Spleen (tissue), 11 donors: ENCODE measurements around the gene HPCAL1. TPM values are rescaled to one million over a fixed set of nuclear protein-coding genes. Genes with fewer than 3 reads are reported as not detected.

Source experiments
- DNase-seq: peaks from one replicate; pipeline ENCODE4 v3.0.0-alpha.2; 2020
- H3K27ac ChIP-seq, 8 donors: fragments of 200-600 bp; sonication (generic) in 7 of 8; 1 replicate in 4 of 8; 2 replicates in 4 of 8; pipeline versions ENCODE4 v1.5.0 to v1.8.0; 2016 to 2021; ENCODE audit warnings: inconsistent platforms in 4 of 8, mild to moderate bottlenecking in 4 of 8, moderate library complexity in 1 of 8
- H3K27me3 ChIP-seq, 7 donors: fragments of 200-600 bp; sonication (generic) in 6 of 7; replicated peaks in 1 of 7; 1 replicate in 4 of 7; 2 replicates in 3 of 7; pipeline versions ENCODE4 v1.5.0 to v1.8.0; 2016 to 2021; ENCODE audit warnings: inconsistent platforms in 3 of 7, mild to moderate bottlenecking in 1 of 7
- H3K36me3 ChIP-seq, 6 donors: fragments of 200-600 bp; sonication (generic) in 5 of 6; 1 replicate in 4 of 6; 2 replicates in 2 of 6; pipeline versions ENCODE4 v1.5.0 to v1.8.0; 2016 to 2021; ENCODE audit warnings: inconsistent platforms in 2 of 6
- H3K4me1 ChIP-seq, 6 donors: fragments of 200-600 bp; sonication (generic) in 5 of 6; 1 replicate in 3 of 6; 2 replicates in 3 of 6; pipeline versions ENCODE4 v1.5.0 to v1.8.0; 2016 to 2021; ENCODE audit warnings: inconsistent platforms in 3 of 6
- H3K4me3 ChIP-seq, 8 donors: fragments of 200-600 bp; sonication (generic) in 7 of 8; 1 replicate in 4 of 8; 2 replicates in 4 of 8; pipeline versions ENCODE4 v1.5.0 to v1.8.0; 2016 to 2021; ENCODE audit warnings: inconsistent platforms in 4 of 8, mild to moderate bottlenecking in 4 of 8, moderate library complexity in 2 of 8
- H3K9me3 ChIP-seq, 8 donors: fragments of 200-600 bp; sonication (generic) in 7 of 8; 1 replicate in 4 of 8; 2 replicates in 4 of 8; pipeline versions ENCODE4 v1.5.0 to v1.8.0; 2016 to 2021; ENCODE audit warnings: inconsistent platforms in 4 of 8
- POLR2A ChIP-seq, 3 donors: fragments of 450-650 bp; IDR thresholded peaks; one replicate each; pipeline ENCODE4 v1.5.1; 2017; ENCODE audit warnings: antibody characterized with exemption in 3 of 3, mild to moderate bottlenecking in 1 of 3
- POLR2AphosphoS5 ChIP-seq, 3 donors: sonication (generic); formaldehyde crosslinking; IDR thresholded peaks; one replicate each; pipeline ENCODE4 v1.5.1; 2017; ENCODE audit warnings: antibody characterized with exemption in 3 of 3
- WGBS, 5 donors: extraction: QIAGEN DNeasy Blood & Tissue Kit in 3 of 5; methylation state at CpG; one replicate each; pipeline versions ENCODE4 v1.1.5 to v1.1.7; 2013 to 2018; 5-methylcytosine and 5-hydroxymethylcytosine counted together
- intact Hi-C: fragments of 100-400 bp; cut with DNase I; formaldehyde crosslinking; loops from one replicate; pipeline ENCODE4 v1.15.0; 2023; ENCODE audit warnings: low total_unique reads
- polyA plus RNA-seq, 3 donors: library from polyadenylated mRNA; stranded (reverse); fragments of 200-250 nt; gene quantifications; one replicate each; pipeline ENCODE4 v1.2.1, GENCODE V29; 2013
- total RNA-seq, 7 donors: library from RNA; depleted of rRNA in 3 of 7; stranded (reverse); fragments of >200 nt in 3 of 7; fragmentation: NEBNext Ultra II Directional in 4 of 7; extraction: Animal tissue kit (Norgen Biotek cat#: 25700) in 4 of 7; gene quantifications; one replicate each; pipeline versions ENCODE4 v1.1.0 to v1.2.1, GENCODE V29; 2016 to 2021
- TF ChIP-seq, protein P1 (sequence below), 11 experiments: fragments of 200-600 bp in 7 of 11; fragments of 450-650 bp in 4 of 11; sonication (generic) in 4 of 11; IDR thresholded peaks in 8 of 11; conservative IDR thresholded peaks in 3 of 11; 1 replicate in 7 of 11; 2 replicates in 4 of 11; pipeline versions ENCODE4 v1.4.0 to v1.8.0; 2016 to 2021; ENCODE audit warnings: antibody characterized with exemption in 11 of 11, inconsistent platforms in 4 of 11, mild to moderate bottlenecking in 1 of 11
- donor health status: healthy with polysubstance abuse.
- donor health status: DM: no; HTN: no; CAD: no; lungs with moderate emphysema.
- donor health status: DM: no; HTN: no; CAD: no.
- donor health status: Bipolar disorder and iron deficiency.
- donor health status: healthy.
- donor health status: DM: no; HTN: no; CAD: no.
- donor health status: DM: yes; HTN: yes; CAD: no.

Gene HPCAL1
- total and polyA plus RNA-seq, 10 donors, result 41.9 to 80.6 (median 57.7) TPM

DNA sequence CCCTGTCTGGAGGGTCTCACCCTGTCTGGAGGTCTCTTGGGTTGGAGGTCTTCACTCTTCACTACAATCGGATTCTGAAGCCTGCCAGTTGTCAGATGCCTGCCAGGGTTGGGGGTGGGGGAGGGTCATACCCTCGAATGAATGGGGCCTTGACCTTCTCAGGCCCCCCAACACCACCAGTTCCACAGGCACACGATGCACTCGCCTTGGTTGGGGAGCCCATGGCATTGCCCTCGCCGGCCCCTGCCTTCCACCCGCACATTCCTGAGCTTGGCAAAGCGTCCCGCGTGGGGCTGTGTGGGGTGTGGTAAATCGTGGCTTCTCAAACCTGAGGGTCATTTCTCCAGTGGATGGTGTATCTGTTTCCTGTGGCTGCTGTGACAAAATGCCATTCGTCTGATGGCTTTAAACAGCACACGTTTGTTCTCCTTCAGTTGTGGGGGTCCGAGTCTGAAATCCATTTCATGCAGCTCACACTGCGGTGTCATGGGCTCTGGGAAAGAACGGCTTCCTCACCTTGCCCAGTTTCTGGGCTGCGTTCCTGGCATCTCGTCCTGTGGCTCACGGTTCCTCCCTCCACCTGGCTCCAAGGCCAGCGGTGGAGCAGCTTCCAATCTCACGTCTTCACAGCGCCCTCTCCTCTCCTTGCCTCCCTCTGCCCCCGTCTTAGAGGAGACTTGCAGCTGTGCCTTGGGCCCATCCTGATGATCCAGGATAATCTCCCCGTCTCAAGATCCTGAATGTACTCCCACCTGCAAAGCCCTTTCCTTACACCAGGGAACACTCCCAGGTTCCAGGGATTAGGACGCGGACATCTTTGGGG, 38.0 kb upstream of the HPCAL1 start:
- no peaks in the 10 kb centered on the region for H3K9me3 ChIP-seq
- WGBS, 5 donors, result 86 to 92% (median 89%) methylated on average over 24 to 26 of the region's 26 CpGs
- no peaks in the 10 kb centered on the region for H3K36me3 ChIP-seq
- H3K27me3 ChIP-seq, result peaks cover 0 to 7% (median 0%) of the 10 kb centered on the region in 7 donors
- no peak overlapping the region for H3K4me3 ChIP-seq
- TF ChIP-seq POLR2A (IDR thresholded peaks at IDR 0.05) (no peak), POLR2AphosphoS5 (IDR thresholded peaks at IDR 0.05) (no peak)
- TF ChIP-seq, protein P1, sequence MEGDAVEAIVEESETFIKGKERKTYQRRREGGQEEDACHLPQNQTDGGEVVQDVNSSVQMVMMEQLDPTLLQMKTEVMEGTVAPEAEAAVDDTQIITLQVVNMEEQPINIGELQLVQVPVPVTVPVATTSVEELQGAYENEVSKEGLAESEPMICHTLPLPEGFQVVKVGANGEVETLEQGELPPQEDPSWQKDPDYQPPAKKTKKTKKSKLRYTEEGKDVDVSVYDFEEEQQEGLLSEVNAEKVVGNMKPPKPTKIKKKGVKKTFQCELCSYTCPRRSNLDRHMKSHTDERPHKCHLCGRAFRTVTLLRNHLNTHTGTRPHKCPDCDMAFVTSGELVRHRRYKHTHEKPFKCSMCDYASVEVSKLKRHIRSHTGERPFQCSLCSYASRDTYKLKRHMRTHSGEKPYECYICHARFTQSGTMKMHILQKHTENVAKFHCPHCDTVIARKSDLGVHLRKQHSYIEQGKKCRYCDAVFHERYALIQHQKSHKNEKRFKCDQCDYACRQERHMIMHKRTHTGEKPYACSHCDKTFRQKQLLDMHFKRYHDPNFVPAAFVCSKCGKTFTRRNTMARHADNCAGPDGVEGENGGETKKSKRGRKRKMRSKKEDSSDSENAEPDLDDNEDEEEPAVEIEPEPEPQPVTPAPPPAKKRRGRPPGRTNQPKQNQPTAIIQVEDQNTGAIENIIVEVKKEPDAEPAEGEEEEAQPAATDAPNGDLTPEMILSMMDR (IDR thresholded peaks at IDR 0.05 in 8 of 11, conservative IDR thresholded peaks at IDR 0.05 in 3 of 11), result no peak
- no peak overlapping the region for H3K27ac ChIP-seq
- intact Hi-C loops, result no loop called here
- H3K4me1 ChIP-seq, result no peaks in the 10 kb centered on the region
- peak; percentile 58 for DNase-seq

DNA sequence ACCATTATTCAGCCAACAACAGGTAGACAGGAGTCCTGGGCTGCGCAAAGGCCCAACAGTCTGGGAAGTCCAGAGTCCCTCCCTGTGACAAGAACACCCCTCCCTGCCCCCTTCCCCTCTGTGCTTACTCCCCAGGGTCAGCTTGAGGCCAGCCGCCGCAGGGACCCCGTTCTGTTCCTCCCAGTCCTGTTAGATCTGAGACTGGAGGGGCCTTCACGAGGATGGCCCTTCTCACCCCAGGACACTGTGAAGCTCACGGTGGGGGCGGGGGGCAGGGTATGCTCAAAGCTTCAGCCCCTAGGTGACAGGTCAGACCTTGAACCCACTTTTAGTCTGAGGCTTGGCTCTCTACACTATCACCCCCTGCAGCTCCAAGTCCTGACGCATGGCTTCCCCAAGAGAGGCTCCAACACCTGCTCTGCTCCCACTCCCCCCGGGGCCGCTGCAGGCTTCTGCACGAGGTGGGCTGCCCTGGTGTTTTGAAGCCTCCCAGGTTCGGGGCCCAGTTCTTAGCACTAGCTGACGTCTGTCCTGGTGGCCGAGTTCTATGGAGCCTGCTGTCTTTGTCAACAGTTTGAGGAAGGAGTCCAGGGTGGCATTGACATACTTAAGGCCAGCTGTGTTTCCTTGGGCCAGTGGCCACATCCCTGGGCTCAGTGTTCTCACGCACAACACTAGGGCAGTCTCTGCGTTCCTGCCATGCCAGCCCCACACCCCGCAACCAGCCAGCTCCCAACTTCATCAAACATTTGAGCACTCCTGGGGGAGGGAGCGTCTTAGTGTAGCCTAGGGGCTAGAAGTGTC, 37.2 kb upstream of the HPCAL1 start:
- peaks cover 0 to 7% (median 4%) of the 10 kb centered on the region in 6 donors for H3K4me1 ChIP-seq
- WGBS, 5 donors, result 89 to 94% (median 92%) methylated on average over 13 to 18 of the region's 18 CpGs
- no peak overlapping the region for H3K4me3 ChIP-seq
- intact Hi-C loops, result no loop called here
- TF ChIP-seq POLR2A (IDR thresholded peaks at IDR 0.05) (no peak), POLR2AphosphoS5 (IDR thresholded peaks at IDR 0.05) (no peak)
- TF ChIP-seq, protein P1 (IDR thresholded peaks at IDR 0.05 in 8 of 11, conservative IDR thresholded peaks at IDR 0.05 in 3 of 11), result no peak
- peaks cover 0 to 7% (median 0%) of the 10 kb centered on the region in 7 donors for H3K27me3 ChIP-seq
- no peak overlapping the region for H3K27ac ChIP-seq
- H3K36me3 ChIP-seq, result no peaks in the 10 kb centered on the region
- H3K9me3 ChIP-seq, result no peaks in the 10 kb centered on the region
- peak; percentile 57 for DNase-seq

DNA sequence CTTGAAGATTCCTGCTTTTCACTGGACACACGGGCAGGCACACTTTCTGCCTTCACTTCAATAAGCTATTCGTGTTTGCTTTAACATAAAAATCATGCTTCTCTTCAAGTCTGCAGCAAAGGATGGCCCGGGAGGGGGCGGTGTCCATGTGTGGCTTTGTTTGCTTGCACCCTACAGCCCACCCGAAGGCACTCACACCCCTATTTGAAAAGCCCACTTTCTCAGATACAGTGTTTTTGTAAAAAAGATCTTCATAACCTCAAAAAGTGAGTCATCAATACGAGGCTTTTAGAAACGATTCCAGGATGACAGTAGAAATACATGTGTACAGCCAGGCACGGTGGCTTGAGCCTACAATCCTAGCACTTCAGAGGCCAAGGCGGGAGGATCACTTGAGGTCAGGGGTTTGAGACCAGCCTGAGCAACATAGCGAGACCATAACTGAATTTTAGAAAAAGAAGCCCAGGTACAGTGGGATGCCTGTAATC, 36.5 kb upstream of the HPCAL1 start:
- peak; percentile 6 for DNase-seq
- 73 to 87% (median 77%) methylated on average over 10 of the region's 10 CpGs for WGBS, 5 donors

More for the DNA sequence above, 36.5 kb upstream of the HPCAL1 start:
- intact Hi-C loops, result no loop called here
- Histone ChIP-seq H3K36me3 (no peaks in the 10 kb centered on the region), H3K9me3 (no peaks in the 10 kb centered on the region), H3K27me3 (peaks cover 0 to 7% (median 0%) of the 10 kb centered on the region in 7 donors), H3K4me3 (no peak overlapping the region), H3K27ac (no peak overlapping the region), H3K4me1 (peaks cover 0 to 13% (median 9%) of the 10 kb centered on the region in 6 donors)
- TF ChIP-seq POLR2AphosphoS5 (IDR thresholded peaks at IDR 0.05), result no peak
- no peak for TF ChIP-seq POLR2A (IDR thresholded peaks at IDR 0.05)
- TF ChIP-seq, protein P1 (IDR thresholded peaks at IDR 0.05 in 8 of 11, conservative IDR thresholded peaks at IDR 0.05 in 3 of 11), result no peak
